ENCODE results near the gene KRTAP5-1.

DNA sequence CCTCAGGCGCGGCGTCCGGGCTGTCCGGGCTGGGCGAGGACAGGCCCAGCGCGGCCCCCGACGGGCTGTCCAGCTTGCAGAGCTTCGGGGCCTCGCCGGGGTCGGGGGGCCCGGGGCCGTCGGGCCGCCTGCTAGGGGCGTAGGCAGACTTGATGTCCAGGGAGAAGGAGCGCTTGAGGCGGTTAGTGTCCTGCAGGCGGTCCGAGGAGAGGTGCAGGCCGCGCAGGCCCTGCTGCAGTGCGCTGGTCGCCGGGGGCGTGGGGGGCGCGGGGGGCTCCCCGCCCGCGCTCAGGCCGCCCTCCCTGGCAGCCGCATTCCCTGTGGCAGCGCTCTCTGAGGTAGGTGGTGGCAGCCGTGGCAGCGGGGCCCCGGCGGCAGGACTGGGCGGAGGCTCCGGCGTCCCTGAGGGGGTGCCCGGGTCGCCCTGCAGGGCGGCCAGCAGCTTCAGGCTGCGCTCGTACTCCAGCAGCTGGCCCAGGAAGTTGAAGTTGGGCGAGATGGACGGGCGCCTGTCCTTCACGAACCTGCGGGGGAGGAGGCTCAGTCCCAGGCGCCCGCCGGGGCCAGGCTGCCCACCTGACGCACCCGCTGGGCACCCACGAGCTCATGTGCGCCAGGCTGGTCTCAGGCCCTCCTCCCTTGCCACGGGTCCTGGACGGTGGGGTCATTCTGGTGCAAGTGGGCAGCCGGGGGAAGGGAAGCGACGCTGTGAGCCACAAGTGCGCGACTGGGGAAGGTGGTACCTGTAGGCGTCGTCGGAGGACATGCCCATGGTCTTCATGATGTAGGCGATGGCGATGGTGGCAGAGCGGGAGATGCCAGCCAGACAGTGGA, 27.8 kb downstream of the KRTAP5-1 start:
- TF ChIP-seq, protein P1, sequence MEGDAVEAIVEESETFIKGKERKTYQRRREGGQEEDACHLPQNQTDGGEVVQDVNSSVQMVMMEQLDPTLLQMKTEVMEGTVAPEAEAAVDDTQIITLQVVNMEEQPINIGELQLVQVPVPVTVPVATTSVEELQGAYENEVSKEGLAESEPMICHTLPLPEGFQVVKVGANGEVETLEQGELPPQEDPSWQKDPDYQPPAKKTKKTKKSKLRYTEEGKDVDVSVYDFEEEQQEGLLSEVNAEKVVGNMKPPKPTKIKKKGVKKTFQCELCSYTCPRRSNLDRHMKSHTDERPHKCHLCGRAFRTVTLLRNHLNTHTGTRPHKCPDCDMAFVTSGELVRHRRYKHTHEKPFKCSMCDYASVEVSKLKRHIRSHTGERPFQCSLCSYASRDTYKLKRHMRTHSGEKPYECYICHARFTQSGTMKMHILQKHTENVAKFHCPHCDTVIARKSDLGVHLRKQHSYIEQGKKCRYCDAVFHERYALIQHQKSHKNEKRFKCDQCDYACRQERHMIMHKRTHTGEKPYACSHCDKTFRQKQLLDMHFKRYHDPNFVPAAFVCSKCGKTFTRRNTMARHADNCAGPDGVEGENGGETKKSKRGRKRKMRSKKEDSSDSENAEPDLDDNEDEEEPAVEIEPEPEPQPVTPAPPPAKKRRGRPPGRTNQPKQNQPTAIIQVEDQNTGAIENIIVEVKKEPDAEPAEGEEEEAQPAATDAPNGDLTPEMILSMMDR (IDR thresholded peaks at IDR 0.05; ENCODE audit: low read depth, low read length): no peak
- TF ChIP-seq POLR2A (IDR thresholded peaks at IDR 0.05; ENCODE audit: extremely low read depth, insufficient read length): no peak
- TF ChIP-seq, protein P2, sequence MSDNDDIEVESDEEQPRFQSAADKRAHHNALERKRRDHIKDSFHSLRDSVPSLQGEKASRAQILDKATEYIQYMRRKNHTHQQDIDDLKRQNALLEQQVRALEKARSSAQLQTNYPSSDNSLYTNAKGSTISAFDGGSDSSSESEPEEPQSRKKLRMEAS (IDR thresholded peaks at IDR 0.05; ENCODE audit: low read depth, low read length): no peak

Measured in NB4 (cell line).